Right kidney (tissue), 1 donor: ENCODE results near the gene TRIM2.
A peak's percentile ranks its signal among the peaks of the same experiment; 100 is the strongest.

Experiments used
- DNase-seq: peaks from one replicate; pipeline ENCODE4 v3.0.0-alpha.2; 2016

TRIM2 gene

GRCh38 chr4:153333874-153334273 is 129.6 kb downstream of the TRIM2 start:
- no peak for DNase-seq

- no peak for DNase-seq
These were observed 131.4 kb downstream of the TRIM2 start for GRCh38 chr4:153335665-153336064.

DNA sequence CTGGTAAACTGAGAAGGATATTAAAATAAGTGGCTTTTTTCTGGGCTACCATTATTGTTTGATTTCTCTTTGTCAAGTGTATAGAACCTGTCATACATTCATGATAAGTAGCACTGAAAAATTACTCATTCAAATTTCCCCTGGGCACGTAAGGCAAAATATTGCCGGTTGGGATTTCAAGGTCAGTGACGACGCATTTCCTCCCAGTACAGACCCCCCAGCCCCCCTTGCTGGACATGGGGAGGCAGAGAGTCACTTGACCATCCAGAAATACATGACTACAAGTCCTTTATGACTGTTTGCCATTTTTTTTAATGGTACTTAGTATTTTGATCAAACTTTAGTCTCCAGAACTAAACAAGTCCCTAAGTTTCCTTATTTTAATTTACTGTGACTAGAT is 133.4 kb downstream of the TRIM2 start:
- no peak for DNase-seq

DNA sequence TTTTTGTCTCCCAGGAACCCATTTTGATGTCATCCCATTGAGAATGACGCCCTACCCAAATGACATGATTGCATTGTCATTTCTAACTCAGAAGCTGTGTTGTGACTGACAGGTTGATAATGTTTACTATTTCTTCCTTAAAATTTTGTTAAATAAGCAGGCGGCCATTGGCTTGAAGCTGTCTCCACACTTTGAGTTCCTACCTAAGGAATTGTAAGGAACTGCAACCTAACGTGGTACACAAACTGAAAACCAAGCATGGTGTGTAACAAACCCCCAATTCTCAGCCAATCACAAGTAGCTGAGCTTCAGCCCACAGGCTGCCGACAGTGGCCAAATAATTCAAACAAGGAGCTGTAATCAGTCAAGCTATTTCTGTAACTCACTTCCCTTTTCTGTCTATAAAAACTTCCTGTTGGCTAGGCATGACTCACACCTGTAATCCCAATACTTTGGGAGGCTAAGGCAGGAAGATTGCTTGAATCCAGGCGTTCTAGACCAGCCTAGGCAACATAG is 137.4 kb downstream of the TRIM2 start:
- no peak for DNase-seq

DNA sequence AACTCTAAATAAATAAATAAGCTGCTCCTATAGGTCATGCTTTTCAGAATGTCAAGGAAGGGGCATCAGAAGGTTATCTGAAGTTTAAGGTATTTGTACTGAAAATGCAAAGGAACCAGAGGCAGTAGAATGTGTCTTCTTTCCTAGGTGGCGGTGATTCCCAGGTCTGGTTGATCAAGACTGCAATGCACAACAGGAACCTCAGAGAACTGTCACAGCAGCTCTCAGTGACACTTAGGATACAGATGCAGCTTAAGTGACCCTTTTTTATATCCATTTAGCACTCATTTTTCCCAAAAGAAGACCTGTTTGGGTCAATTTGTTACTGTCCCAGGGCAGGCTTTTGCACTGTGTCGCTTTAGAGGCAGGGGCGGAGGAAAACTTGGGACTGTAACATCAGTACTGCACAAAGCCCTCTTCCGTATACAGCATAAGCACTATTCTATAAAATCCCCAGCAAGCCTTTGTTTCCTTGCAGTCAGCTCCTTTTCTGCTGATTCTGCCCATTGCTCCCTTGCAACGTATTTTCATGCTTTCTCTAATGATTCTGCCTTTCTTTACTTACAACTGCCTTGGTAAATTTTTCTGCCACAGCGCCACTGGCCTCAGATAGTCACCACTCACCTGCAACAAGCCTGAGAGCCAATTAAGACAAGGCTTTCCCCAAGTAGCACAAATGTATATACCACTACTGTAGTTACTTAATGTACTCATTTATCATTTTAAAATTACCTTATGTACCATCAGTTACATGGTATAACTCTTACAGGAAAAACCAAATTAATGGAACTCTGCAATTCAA is 138.7 kb downstream of the TRIM2 start:
- no peak for DNase-seq

- DNase-seq, result peak; percentile 96
These were observed 140.1 kb downstream of the TRIM2 start, which contains the start of gene MND1 for GRCh38 chr4:153344131-153345011. Gene MND1, plus strand, starts transcription at chr4:153344688. Its CDS starts 50 bp downstream, at chr4:153344738.

DNA sequence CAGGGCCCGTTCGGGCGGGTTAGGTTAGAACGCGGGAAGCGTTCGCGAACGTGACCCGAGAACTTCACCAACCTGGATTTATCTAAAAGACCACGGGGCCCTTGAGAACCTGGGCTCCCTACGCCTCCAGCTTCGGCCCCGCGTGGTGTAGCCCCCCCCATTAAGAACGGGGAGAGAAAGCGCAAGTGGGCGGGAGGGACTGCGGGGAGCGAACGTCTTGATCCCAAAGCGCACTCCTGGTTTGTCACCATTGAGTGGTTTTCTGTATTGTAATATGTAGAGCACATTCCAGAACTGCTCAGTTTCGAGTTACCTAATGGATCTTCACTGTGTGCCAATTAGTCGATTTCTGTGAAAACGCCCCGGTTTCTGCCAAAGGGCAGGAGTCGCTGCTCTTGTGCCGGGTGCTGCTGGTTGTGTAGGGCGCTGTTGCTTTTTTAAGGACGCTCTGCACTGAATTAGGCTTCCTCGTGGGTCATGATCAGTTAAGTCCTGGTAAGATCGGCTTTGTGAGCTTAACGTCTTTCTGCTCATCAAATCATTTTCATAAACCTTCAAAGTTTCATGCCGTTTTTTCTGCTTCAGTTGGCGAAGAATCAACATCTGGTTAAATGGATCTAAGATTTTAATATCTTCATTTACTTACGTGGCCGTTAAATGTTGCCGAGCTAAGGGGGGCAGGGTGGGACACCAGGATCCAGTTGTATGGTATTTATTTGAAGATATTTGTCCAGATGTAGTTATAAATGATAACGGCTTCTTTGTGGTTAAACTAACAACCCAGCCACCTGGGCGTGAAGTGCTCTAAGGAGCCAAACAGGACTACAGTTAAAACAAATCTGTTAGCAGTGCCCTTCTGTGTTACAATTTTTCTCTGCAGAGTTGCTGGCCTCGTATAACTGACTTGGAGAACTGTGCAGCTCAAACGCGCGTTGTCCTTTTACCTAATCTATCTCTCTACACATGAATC is 141.1 kb downstream of the TRIM2 start:
- DNase-seq, result no peak

DNA sequence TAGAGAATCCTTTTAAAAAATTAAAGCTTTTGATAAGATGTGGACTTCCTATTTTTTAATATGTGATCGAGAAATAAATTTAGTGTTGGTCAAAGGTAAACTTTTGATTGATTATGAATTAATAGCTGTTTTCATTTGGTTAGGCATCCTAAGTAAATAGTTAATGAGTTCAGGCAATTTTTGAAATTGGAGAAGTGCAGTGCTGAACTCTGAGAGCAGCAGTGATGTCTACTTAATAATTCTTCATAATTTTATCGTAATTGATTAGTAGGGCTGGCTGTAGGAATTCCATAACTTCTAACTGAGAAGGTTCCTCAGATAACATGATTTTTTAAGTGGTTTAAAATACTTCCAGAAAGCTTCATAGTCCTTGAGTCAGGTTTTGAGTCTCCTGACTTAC is 141.8 kb downstream of the TRIM2 start:
- no peak for DNase-seq

- DNase-seq, result no peak
These were observed 142.3 kb downstream of the TRIM2 start for GRCh38 chr4:153346563-153346962.

DNA sequence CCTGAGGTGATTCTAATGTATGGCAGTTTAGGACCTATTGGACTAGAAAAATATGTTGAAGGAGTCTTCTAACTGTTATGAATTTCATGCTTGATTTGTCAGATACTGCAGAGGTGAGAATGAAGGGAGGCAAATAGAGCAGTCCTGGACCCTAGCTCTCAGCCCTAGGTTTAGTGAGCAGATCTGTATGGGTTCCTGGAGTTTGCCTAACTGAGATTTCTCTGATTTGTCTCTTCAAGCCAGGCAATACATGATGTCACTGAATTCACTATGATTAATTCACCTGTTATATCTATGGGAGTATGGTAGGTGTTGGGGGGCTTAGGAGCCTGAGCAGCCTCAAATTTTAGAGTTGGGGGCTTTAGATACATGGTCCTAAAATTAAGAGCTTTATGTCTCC is 142.9 kb downstream of the TRIM2 start:
- no peak for DNase-seq

GRCh38 chr4:153348006-153348405 is 143.8 kb downstream of the TRIM2 start:
- DNase-seq, result no peak

DNA sequence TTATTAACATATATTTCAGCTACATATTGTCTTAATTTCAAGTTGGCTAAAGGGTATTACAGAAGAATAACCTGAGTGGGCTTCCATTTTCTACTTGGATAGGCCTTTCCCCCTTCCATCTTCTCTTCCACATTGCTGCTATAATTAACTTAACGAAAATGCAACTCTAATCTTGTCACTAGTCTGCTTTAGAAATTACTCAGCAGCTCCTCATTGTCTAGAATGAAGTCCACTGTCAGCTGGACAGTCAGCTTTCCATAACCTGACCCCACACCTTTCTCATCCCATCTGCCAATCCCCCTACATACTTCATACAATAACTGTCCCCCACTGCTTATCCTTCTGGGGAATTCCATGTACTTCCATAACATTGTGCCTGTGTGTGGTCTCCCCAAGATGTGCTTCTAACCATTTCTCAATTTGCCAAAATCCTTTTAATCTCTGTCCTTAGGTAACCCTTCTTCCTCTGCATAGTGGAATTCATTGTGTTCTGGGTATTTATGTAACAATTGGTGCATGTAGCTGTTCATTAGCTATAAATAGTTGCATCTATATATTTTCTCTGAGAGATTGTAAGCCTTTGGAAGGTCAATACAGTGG is 145.1 kb downstream of the TRIM2 start:
- DNase-seq, result no peak

- no peak for DNase-seq
These were observed 157.9 kb downstream of the TRIM2 start for GRCh38 chr4:153362184-153362583.

- DNase-seq, result no peak
These were observed 159.8 kb downstream of the TRIM2 start for GRCh38 chr4:153364061-153364460.

DNA sequence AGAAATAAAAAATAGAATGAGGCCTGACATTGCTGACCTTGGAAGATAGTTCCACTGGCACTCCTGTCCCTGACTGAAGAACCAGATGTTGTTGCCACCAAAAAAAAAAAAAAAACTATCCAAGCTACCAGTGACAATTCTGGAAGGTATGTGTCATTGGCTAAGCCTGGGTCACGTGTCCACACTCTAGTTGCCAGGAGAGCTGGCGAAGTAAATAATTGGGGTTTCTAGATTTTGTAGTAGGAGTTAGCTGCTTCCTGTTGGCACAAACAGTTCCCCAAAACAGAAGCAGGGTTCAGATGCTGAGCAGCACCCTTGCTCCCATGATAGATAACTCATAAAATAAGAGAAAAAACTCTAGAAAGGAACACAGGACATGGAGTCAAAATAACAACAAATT is 160.8 kb downstream of the TRIM2 start:
- DNase-seq, result no peak

GRCh38 chr4:153366486-153366885 is 162.2 kb downstream of the TRIM2 start:
- DNase-seq, result no peak

- no peak for DNase-seq
These were observed 162.8 kb downstream of the TRIM2 start for GRCh38 chr4:153367092-153367491.

DNA sequence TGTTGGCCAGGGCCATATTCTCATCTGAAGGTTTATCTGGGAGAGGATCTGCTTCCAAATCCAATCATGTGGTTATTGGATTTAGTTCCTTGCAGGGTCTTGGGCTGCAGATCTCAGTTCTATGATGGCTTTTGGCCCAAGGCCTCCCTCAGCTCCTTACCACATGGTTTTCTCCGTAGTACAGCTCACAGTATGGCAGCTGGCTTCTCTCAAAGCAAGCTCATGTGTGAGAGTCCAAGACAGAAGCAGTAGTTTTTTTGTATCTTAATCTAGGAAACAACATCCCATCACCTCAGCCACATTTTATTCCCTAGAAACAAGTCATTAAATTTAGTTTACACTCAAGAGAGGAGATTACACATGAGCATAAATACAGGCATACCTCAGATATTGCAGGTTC is 164.8 kb downstream of the TRIM2 start:
- DNase-seq, result no peak

DNA sequence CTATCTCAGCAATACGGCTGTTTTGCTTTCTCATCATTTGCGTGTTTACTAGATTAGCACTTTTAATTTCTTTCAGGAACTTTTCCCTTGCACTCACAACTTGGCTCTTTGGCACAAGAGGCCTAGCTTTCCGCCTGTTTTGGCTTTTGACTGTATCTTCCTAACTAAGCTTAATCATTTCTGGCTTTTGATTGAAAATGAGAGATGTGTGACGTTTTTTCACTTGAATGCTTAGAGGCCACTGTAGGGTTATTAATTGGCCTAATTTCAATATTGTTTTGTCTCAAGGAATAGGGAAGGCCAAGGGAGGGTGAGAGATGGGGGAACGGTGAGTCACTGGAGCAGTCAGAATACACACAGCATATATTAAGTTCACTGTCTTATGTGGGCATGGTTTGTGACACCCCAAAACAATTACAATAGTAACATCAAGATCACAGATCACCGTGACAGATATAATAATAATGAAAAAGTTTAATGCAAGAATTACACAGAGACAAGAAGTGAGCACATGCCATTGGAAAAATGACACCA is 167.5 kb downstream of the TRIM2 start:
- no peak for DNase-seq

DNA sequence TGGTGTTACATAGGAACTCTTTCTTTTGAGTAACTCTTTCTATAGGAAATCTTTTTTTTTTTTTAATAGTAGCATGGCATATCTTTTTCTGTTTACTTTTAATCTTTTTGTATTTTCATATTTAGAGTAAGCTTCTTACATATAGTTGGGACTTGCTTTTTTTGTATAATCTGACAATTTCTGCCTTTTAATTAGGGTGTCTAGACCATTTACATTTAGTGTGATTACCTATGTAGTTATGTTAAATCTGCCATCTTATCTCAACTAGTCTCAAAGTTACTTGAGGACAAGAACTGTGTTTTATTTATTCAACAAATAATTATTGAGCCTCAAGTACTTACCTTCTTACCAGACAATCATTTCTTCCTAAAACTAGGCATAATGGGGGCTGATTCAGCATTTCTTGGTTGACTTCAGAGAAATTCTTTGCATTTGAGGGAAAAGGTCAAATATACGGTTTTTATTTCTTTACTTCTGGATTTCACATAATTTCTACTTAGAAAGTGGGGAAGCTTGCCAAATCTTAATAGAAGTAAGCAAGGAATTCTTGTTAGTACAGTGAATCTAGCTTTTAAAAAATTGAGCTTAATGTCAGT is 168.8 kb downstream of the TRIM2 start:
- no peak for DNase-seq

- DNase-seq, result no peak
These were observed 170.2 kb downstream of the TRIM2 start for GRCh38 chr4:153374442-153374841.
